Activated B cell treated with CpG ODN at 0.5 μM for 24 hours (primary cell): ENCODE data around the gene FOS. TPM values are rescaled to one million over a fixed set of nuclear protein-coding genes. Genes with fewer than 3 reads are reported as not detected.
A peak's percentile ranks its signal among the peaks of the same experiment; 100 is the strongest.

Experiments
- ATAC-seq: fragments of 200-7000 bp; cut with Tn5 transposase; one replicate; pipeline ENCODE4 v1.10.0; 2021; ENCODE audit warnings: low read depth, mild to moderate bottlenecking, moderate library complexity
- CTCF ChIA-PET: fragments of 350-600 bp; sonication (Branson Sonifier 250); formaldehyde crosslinking; loops from one replicate; lab custom pipeline; 2021; ENCODE audit warnings: antibody characterized with exemption; lab: Charles Lee
- POLR2A ChIA-PET: fragments of 350-600 bp; sonication (Branson Sonifier 250); formaldehyde crosslinking; loops from one replicate; lab custom pipeline; 2021; ENCODE audit warnings: antibody characterized with exemption; lab: Charles Lee
- DNase-seq: peaks from one replicate; pipeline ENCODE4 v3.0.0; 2022
- H3K27ac Mint-ChIP-seq: one replicate; pipeline ENCODE4 v1.8.0; 2020; ENCODE audit warnings: mixed read lengths
- H3K27me3 Mint-ChIP-seq: one replicate; pipeline ENCODE4 v1.8.0; 2021; ENCODE audit warnings: mixed read lengths
- H3K36me3 Mint-ChIP-seq: one replicate; pipeline ENCODE4 v1.8.0; 2021; ENCODE audit warnings: low read depth, mixed read lengths
- H3K4me1 Mint-ChIP-seq: one replicate; pipeline ENCODE4 v1.8.0; 2021; ENCODE audit warnings: mixed read lengths
- H3K4me3 Mint-ChIP-seq: one replicate; pipeline ENCODE4 v1.8.0; 2020; ENCODE audit warnings: mild to moderate bottlenecking, mixed read lengths
- H3K9me3 Mint-ChIP-seq: one replicate; pipeline ENCODE4 v1.8.0; 2020; ENCODE audit warnings: mixed read lengths
- CTCF ChIP-seq: fragments of 200-600 bp; IDR thresholded peaks from one replicate; pipeline ENCODE4 v1.8.0; 2022; ENCODE audit warnings: antibody characterized with exemption, mild to moderate bottlenecking
- intact Hi-C: fragments of 100-400 bp; cut with micrococcal nuclease; formaldehyde crosslinking; loops from one replicate; pipeline ENCODE4 v1.15.1; 2024
- total RNA-seq: library from RNA; stranded (reverse); gene quantifications from 2 replicates; pipeline ENCODE4 v1.2.3, GENCODE V29; 2022

FOS gene
- total RNA-seq, 1 donor from 2014 or later, result 37.8 TPM

- Mint-ChIP-seq H3K27me3 (peaks cover 4% of the 10 kb centered on the region), H3K36me3 (peaks cover 2% of the 10 kb centered on the region)
- intact Hi-C loops, result loop anchor here (1.0 to 5.0 kb wide), 9 partner anchors 10 to 402 kb away; partner anchors contain the start of genes FOS, TMED10 and TTLL5
Observed at GRCh38 chr14:75258803-75259509, 19.7 kb upstream of the FOS start.

GRCh38 chr14:75259510-75259855 lies 19.1 kb upstream of the FOS start:
- TF ChIP-seq CTCF, result no peak
- ChIA-PET POLR2A (interaction anchor here (0.7 to 2.3 kb wide), 11 partner anchors 8 to 256 kb away, joined by 3 to 22 read pairs (median 5); partner anchors contain the start of genes FOS, NEK9 and TMED10), CTCF (interaction anchor here (0.8 to 1.4 kb wide), 4 partner anchors 9 to 71 kb away, joined by 3 to 4 read pairs (median 3); no protein-coding TSS in a partner anchor)
- no peaks in the 10 kb centered on the region for H3K9me3 Mint-ChIP-seq
- intact Hi-C loops, result loop anchor here (1.0 to 5.0 kb wide), 8 partner anchors 19 to 402 kb away; partner anchors contain the start of genes FOS, TMED10 and TTLL5
- ATAC-seq, result no peak
- peak overlapping the region; percentile 100 for H3K27ac Mint-ChIP-seq
- no peak for DNase-seq
- peak overlapping the region; percentile 95 for H3K4me3 Mint-ChIP-seq
- peaks cover 24% of the 10 kb centered on the region for H3K4me1 Mint-ChIP-seq
- H3K36me3 Mint-ChIP-seq, result peaks cover 2% of the 10 kb centered on the region
- peaks cover 4% of the 10 kb centered on the region for H3K27me3 Mint-ChIP-seq

More at GRCh38 chr14:75258803-75259509, 19.7 kb upstream of the FOS start:
- no peaks in the 10 kb centered on the region for H3K9me3 Mint-ChIP-seq
- peak overlapping the region; percentile 100 for H3K27ac Mint-ChIP-seq
- no peak for TF ChIP-seq CTCF
- peak; percentile 99 for DNase-seq
- peaks cover 24% of the 10 kb centered on the region for H3K4me1 Mint-ChIP-seq
- POLR2A ChIA-PET, result interaction anchor here (0.7 to 2.3 kb wide), 11 partner anchors 8 to 256 kb away, joined by 3 to 22 read pairs (median 5); partner anchors contain the start of genes FOS, NEK9 and TMED10
- ATAC-seq, result peak; percentile 86
- H3K4me3 Mint-ChIP-seq, result peak overlapping the region; percentile 95
- CTCF ChIA-PET, result interaction anchor here (0.8 to 1.6 kb wide), 6 partner anchors 9 to 70 kb away, joined by 3 to 5 read pairs (median 3); no protein-coding TSS in a partner anchor

GRCh38 chr14:75260025-75260763 lies 18.4 kb upstream of the FOS start:
- ChIA-PET CTCF (no interaction called here), POLR2A (interaction anchor here (1.5 to 2.3 kb wide), 3 partner anchors 17 to 133 kb away, joined by 3 to 22 read pairs (median 4); partner anchors contain the start of genes FOS and NEK9)
- H3K4me3 Mint-ChIP-seq, result no peak overlapping the region
- H3K4me1 Mint-ChIP-seq, result peaks cover 24% of the 10 kb centered on the region
- peaks cover 2% of the 10 kb centered on the region for H3K36me3 Mint-ChIP-seq
- H3K27me3 Mint-ChIP-seq, result peaks cover 4% of the 10 kb centered on the region
- no peak for ATAC-seq
- no peak for DNase-seq
- H3K27ac Mint-ChIP-seq, result peak overlapping the region; percentile 100
- intact Hi-C loops, result no loop called here
- no peak for TF ChIP-seq CTCF
- no peaks in the 10 kb centered on the region for H3K9me3 Mint-ChIP-seq

- no peak for DNase-seq
- no peak overlapping the region for H3K27ac Mint-ChIP-seq
- POLR2A ChIA-PET, result interaction anchor here (0.5 to 0.6 kb wide), 2 partner anchors 12 to 86 kb away, joined by 3 to 6 read pairs; no protein-coding TSS in a partner anchor
- H3K4me1 Mint-ChIP-seq, result peaks cover 24% of the 10 kb centered on the region
- H3K36me3 Mint-ChIP-seq, result peaks cover 2% of the 10 kb centered on the region
- no peak for ATAC-seq
- CTCF ChIA-PET, result no interaction called here
- intact Hi-C loops, result no loop called here
- H3K27me3 Mint-ChIP-seq, result peaks cover 4% of the 10 kb centered on the region
- no peaks in the 10 kb centered on the region for H3K9me3 Mint-ChIP-seq
- no peak for TF ChIP-seq CTCF
- no peak overlapping the region for H3K4me3 Mint-ChIP-seq
Observed at GRCh38 chr14:75261820-75262219, 16.8 kb upstream of the FOS start.
